Brain microvascular endothelial cell (primary cell): ENCODE measurements around the gene CDK13.

Experiments used
- DNase-seq: peaks from one replicate; pipeline ENCODE4 v3.0.0-alpha.2; 2020
- H3K27ac ChIP-seq: fragments of 250-450 bp; sonication (Bioruptor Pico); 2 replicates; pipeline ENCODE4 v1.5.1; 2020; ENCODE audit warnings: mild to moderate bottlenecking, moderate library complexity
- H3K27me3 ChIP-seq: fragments of 250-450 bp; sonication (Bioruptor Pico); replicated peaks from 2 replicates; pipeline ENCODE4 v1.5.1; 2020; ENCODE audit warnings: mild to moderate bottlenecking
- H3K36me3 ChIP-seq: fragments of 250-450 bp; sonication (Bioruptor Pico); replicated peaks from 2 replicates; pipeline ENCODE4 v1.5.1; 2020; ENCODE audit warnings: mild to moderate bottlenecking
- H3K4me3 ChIP-seq: 2 replicates; pipeline ENCODE4 v1.5.1; 2011; ENCODE audit warnings: low read depth, mild to moderate bottlenecking, control low read depth, low read length, moderate library complexity
- CTCF ChIP-seq: IDR thresholded peaks from 2 replicates; pipeline ENCODE4 v1.5.1; 2011; ENCODE audit warnings: low read depth, mild to moderate bottlenecking, moderate library complexity, low read length, control low read depth, inconsistent platforms; ENCODE audit errors: missing control alignments
- in situ Hi-C: cut with HindIII; loops from 2 replicates; pipeline ENCODE4 v1.10.0; 2017; ENCODE audit warnings: low sequenced_read_pairs, low pct_ligation_motif_present

The CDK13 gene

GRCh38 chr7:40072268-40072667, 122.2 kb downstream of the CDK13 start:
- no peak overlapping the region for H3K27ac ChIP-seq
- in situ Hi-C loops = no loop called here
- H3K27me3 ChIP-seq = no peaks in the 10 kb centered on the region
- no peak for TF ChIP-seq CTCF
- no peak overlapping the region for H3K4me3 ChIP-seq
- peaks cover 4% of the 10 kb centered on the region for H3K36me3 ChIP-seq
- no peak for DNase-seq

GRCh38 chr7:40073239-40073638, 123.2 kb downstream of the CDK13 start:
- Histone ChIP-seq H3K4me3 (no peak overlapping the region), H3K27ac (no peak overlapping the region), H3K27me3 (no peaks in the 10 kb centered on the region), H3K36me3 (peaks cover 4% of the 10 kb centered on the region)
- in situ Hi-C loops = no loop called here
- no peak for DNase-seq
- TF ChIP-seq CTCF = no peak

GRCh38 chr7:40077849-40078248, 127.8 kb downstream of the CDK13 start:
- DNase-seq = no peak
- TF ChIP-seq CTCF = no peak
- in situ Hi-C loops = no loop called here

GRCh38 chr7:40092182-40092581, 142.1 kb downstream of the CDK13 start:
- Histone ChIP-seq H3K27ac (no peak overlapping the region), H3K36me3 (peaks cover 23% of the 10 kb centered on the region), H3K27me3 (no peaks in the 10 kb centered on the region), H3K4me3 (no peak overlapping the region)
- TF ChIP-seq CTCF = no peak
- in situ Hi-C loops = no loop called here
- no peak for DNase-seq

More at GRCh38 chr7:40077849-40078248, 127.8 kb downstream of the CDK13 start:
- no peak overlapping the region for H3K4me3 ChIP-seq
- no peaks in the 10 kb centered on the region for H3K36me3 ChIP-seq
- H3K27me3 ChIP-seq = no peaks in the 10 kb centered on the region
- H3K27ac ChIP-seq = no peak overlapping the region

- H3K27me3 ChIP-seq = no peaks in the 10 kb centered on the region
- no peak overlapping the region for H3K27ac ChIP-seq
- H3K36me3 ChIP-seq = peaks cover 15% of the 10 kb centered on the region
- no peak for DNase-seq
- H3K4me3 ChIP-seq = no peak overlapping the region
- TF ChIP-seq CTCF = no peak
- in situ Hi-C loops = no loop called here
These were observed 143.7 kb downstream of the CDK13 start for GRCh38 chr7:40093631-40094350.

- no peak for DNase-seq
- Histone ChIP-seq H3K4me3 (no peak overlapping the region), H3K36me3 (peaks cover 14% of the 10 kb centered on the region), H3K27me3 (no peaks in the 10 kb centered on the region), H3K27ac (no peak overlapping the region)
- no peak for TF ChIP-seq CTCF
- in situ Hi-C loops = no loop called here
These were observed 145.2 kb downstream of the CDK13 start for GRCh38 chr7:40095230-40095629.
